Astrocyte of the cerebellum (primary cell): ENCODE results near the gene WFS1.

Experiments used
- DNase-seq: peaks from one replicate; pipeline ENCODE4 v3.0.0-alpha.2; 2011; ENCODE audit warnings: low read depth
- H3K4me3 ChIP-seq: 2 replicates; pipeline ENCODE4 v1.5.1; 2011; ENCODE audit warnings: mild to moderate bottlenecking, low read depth, low read length, moderate library complexity
- CTCF ChIP-seq: IDR thresholded peaks from 2 replicates; pipeline ENCODE4 v1.5.1; 2012; ENCODE audit warnings: low read length, low read depth, moderate library complexity, mild to moderate bottlenecking; ENCODE audit errors: missing control alignments
- in situ Hi-C: cut with HindIII; loops from 2 replicates; pipeline ENCODE4 v1.10.0; 2017; ENCODE audit warnings: low sequenced_read_pairs

WFS1 gene

GRCh38 chr4:6340446-6341015 is 70.9 kb downstream of the WFS1 start:
- in situ Hi-C loops = no loop called here
- DNase-seq = no peak
- no peak for TF ChIP-seq CTCF
- no peak overlapping the region for H3K4me3 ChIP-seq

- in situ Hi-C loops = no loop called here
- no peak for TF ChIP-seq CTCF
- no peak overlapping the region for H3K4me3 ChIP-seq
- DNase-seq = no peak
Measured at GRCh38 chr4:6341696-6342095, 72.0 kb downstream of the WFS1 start.

- no peak for DNase-seq
- in situ Hi-C loops = no loop called here
- TF ChIP-seq CTCF = no peak
- no peak overlapping the region for H3K4me3 ChIP-seq
Measured at GRCh38 chr4:6342530-6343293, 73.1 kb downstream of the WFS1 start.

GRCh38 chr4:6343939-6344408 is 74.3 kb downstream of the WFS1 start:
- no peak overlapping the region for H3K4me3 ChIP-seq
- in situ Hi-C loops = no loop called here
- TF ChIP-seq CTCF = no peak
- DNase-seq = peak; percentile 8

- in situ Hi-C loops = loop anchor here (5.0 kb wide), 1 partner anchor 93 kb away; no protein-coding TSS in a partner anchor
Measured at GRCh38 chr4:6345096-6345830, 75.6 kb downstream of the WFS1 start.

More at GRCh38 chr4:6345096-6345830, 75.6 kb downstream of the WFS1 start:
- H3K4me3 ChIP-seq = no peak overlapping the region
- no peak for DNase-seq
- TF ChIP-seq CTCF = no peak
